KMS-11 (cell line): Measurements from ENCODE around the gene PPFIBP1.

Source experiments
- H2AFZ ChIP-seq: fragments of 200-600 bp; sonication (generic); 2 replicates; pipeline ENCODE4 v1.6.1; 2016; ENCODE audit warnings: antibody characterized with exemption, mixed run types, low read depth
- H3K27ac ChIP-seq: fragments of 200-600 bp; sonication (generic); 2 replicates; pipeline ENCODE4 v1.6.1; 2016; ENCODE audit warnings: mild to moderate bottlenecking, mixed run types
- H3K27me3 ChIP-seq: fragments of 200-600 bp; sonication (generic); 2 replicates; pipeline ENCODE4 v1.6.1; 2017; ENCODE audit warnings: mild to moderate bottlenecking, low read depth, mixed run types, moderate library complexity; ENCODE audit not compliant: insufficient read depth
- H3K36me3 ChIP-seq: fragments of 200-600 bp; sonication (generic); 2 replicates; pipeline ENCODE4 v1.6.1; 2017; ENCODE audit warnings: mild to moderate bottlenecking, mixed run types; ENCODE audit not compliant: insufficient read depth
- H3K4me1 ChIP-seq: fragments of 200-600 bp; sonication (generic); 2 replicates; pipeline ENCODE4 v1.6.1; 2016; ENCODE audit warnings: mild to moderate bottlenecking, low read depth, mixed run types; ENCODE audit not compliant: poor library complexity, severe bottlenecking
- H3K4me2 ChIP-seq: fragments of 200-600 bp; sonication (generic); 2 replicates; pipeline ENCODE4 v1.7.0; 2016; ENCODE audit warnings: mild to moderate bottlenecking, mixed run types
- H3K4me3 ChIP-seq: fragments of 200-600 bp; sonication (generic); IDR thresholded peaks from 2 replicates; pipeline ENCODE4 v1.6.1; 2017; ENCODE audit warnings: low read depth, low read length, mixed read lengths; ENCODE audit not compliant: insufficient read depth
- H3K79me2 ChIP-seq: fragments of 200-600 bp; sonication (generic); 2 replicates; pipeline ENCODE4 v1.6.1; 2016; ENCODE audit warnings: low read depth, mixed run types; ENCODE audit not compliant: insufficient read depth
- H3K9ac ChIP-seq: fragments of 200-600 bp; sonication (generic); 2 replicates; pipeline ENCODE4 v1.6.1; 2016; ENCODE audit warnings: mild to moderate bottlenecking, mixed run types
- H4K20me1 ChIP-seq: fragments of 200-600 bp; sonication (generic); 2 replicates; pipeline ENCODE4 v1.6.1; 2016; ENCODE audit warnings: mild to moderate bottlenecking, mixed run types; ENCODE audit not compliant: insufficient read depth
- TF ChIP-seq, protein P1 (sequence below): fragments of 200-600 bp; sonication (generic); conservative IDR thresholded peaks from 2 replicates; pipeline ENCODE4 v1.6.1; 2017; ENCODE audit warnings: low read depth, mild to moderate bottlenecking, antibody characterized with exemption, low read length, moderate library complexity, mixed read lengths

The PPFIBP1 gene

DNA sequence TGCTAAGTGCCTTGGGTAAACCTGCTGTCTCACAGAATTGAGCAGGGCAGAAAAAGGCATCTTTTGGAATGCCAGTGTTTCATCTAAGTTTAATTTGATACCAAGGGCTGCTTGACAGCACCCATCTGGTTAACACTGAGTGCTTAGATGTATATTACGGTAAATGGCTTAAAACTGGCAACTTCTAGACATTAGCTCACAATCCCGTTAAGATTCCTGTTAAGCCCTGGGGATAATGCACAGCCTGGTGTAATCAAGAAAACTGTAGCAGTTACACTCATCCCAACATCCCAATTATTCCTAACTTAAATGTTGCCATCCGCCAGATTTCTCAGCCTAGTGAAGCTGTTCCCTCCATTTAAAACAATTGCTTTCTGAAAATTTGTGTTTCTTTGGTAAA, 29.9 kb downstream of the PPFIBP1 start:
- TF ChIP-seq, protein P1, sequence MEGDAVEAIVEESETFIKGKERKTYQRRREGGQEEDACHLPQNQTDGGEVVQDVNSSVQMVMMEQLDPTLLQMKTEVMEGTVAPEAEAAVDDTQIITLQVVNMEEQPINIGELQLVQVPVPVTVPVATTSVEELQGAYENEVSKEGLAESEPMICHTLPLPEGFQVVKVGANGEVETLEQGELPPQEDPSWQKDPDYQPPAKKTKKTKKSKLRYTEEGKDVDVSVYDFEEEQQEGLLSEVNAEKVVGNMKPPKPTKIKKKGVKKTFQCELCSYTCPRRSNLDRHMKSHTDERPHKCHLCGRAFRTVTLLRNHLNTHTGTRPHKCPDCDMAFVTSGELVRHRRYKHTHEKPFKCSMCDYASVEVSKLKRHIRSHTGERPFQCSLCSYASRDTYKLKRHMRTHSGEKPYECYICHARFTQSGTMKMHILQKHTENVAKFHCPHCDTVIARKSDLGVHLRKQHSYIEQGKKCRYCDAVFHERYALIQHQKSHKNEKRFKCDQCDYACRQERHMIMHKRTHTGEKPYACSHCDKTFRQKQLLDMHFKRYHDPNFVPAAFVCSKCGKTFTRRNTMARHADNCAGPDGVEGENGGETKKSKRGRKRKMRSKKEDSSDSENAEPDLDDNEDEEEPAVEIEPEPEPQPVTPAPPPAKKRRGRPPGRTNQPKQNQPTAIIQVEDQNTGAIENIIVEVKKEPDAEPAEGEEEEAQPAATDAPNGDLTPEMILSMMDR, result no peak
- no peak overlapping the region for H3K4me3 ChIP-seq
- H3K4me1 ChIP-seq, result peaks cover 41% of the 10 kb centered on the region
- no peak overlapping the region for H3K9ac ChIP-seq
- H3K27me3 ChIP-seq, result no peaks in the 10 kb centered on the region
- no peaks in the 10 kb centered on the region for H3K36me3 ChIP-seq
- no peaks in the 10 kb centered on the region for H3K79me2 ChIP-seq
- no peak overlapping the region for H3K4me2 ChIP-seq
- no peak overlapping the region for H3K27ac ChIP-seq
- no peaks in the 10 kb centered on the region for H4K20me1 ChIP-seq
- no peak overlapping the region for H2AFZ ChIP-seq

DNA sequence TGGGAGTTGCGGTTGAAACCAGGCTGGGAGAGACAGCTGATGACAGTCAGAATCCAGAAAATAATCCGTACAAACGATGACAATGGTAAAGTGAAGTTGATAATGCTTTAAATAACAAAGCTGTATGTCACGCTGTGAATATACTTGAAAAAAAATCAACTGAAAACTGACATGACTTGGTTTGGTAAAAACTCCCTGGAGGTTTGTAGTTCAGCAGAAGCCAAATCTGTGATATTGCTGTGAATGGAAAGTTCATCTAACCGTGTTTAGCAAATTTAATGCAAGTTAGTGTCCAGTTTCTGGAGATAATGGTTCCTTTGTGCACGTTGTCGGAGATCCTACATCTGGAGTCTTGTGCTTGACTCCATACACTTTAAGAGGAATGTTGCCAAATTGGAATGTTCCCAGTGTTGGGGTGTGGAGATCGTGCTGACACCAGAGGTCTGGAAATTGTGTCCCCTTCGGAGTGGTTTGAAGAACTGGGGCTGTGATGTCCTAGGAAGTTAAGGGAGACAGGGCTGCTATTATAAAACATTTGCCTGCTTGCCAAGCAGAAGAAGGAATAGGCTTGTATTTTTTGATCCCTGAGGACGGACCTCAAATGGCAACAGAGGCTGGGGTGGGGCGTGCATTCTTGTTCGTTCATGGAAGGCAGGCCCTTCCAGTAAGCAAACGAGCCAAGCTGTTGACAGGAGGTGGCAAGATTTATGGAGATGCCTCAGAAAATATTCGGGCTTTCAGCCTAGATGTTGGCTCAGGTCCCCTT, 30.6 kb downstream of the PPFIBP1 start:
- no peaks in the 10 kb centered on the region for H3K36me3 ChIP-seq
- 0 out of 2 replicates have a peak overlapping the region, but pooled peaks have one; percentile 37 for H3K4me2 ChIP-seq
- no peaks in the 10 kb centered on the region for H4K20me1 ChIP-seq
- H3K4me3 ChIP-seq, result no peak overlapping the region
- H3K4me1 ChIP-seq, result peaks cover 41% of the 10 kb centered on the region
- H3K9ac ChIP-seq, result no peak overlapping the region
- no peak overlapping the region for H2AFZ ChIP-seq
- H3K27ac ChIP-seq, result no peak overlapping the region
- no peaks in the 10 kb centered on the region for H3K79me2 ChIP-seq
- no peaks in the 10 kb centered on the region for H3K27me3 ChIP-seq
- TF ChIP-seq, protein P1, result no peak

DNA sequence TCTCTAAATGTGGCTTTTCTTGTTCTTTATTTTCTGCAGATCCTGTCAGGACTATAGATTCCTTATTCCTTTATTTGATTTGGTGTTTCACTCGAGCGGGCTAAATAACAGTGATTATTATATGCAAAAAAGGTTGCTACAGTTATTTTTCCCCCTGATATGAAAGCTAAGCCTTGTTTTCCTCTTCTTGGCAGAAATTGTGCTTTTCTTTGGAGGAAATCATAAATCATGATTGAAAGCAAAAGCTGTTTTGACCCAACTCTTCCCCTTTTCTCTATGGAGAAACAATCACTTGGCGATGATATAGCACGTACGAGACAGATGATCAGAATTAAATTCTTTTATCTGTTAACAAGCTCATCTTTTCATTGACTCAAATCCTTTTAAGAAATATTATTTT, 31.4 kb downstream of the PPFIBP1 start:
- no peaks in the 10 kb centered on the region for H3K36me3 ChIP-seq
- H3K4me1 ChIP-seq, result peaks cover 41% of the 10 kb centered on the region
- H3K4me2 ChIP-seq, result peak overlapping the region; percentile 37

DNA sequence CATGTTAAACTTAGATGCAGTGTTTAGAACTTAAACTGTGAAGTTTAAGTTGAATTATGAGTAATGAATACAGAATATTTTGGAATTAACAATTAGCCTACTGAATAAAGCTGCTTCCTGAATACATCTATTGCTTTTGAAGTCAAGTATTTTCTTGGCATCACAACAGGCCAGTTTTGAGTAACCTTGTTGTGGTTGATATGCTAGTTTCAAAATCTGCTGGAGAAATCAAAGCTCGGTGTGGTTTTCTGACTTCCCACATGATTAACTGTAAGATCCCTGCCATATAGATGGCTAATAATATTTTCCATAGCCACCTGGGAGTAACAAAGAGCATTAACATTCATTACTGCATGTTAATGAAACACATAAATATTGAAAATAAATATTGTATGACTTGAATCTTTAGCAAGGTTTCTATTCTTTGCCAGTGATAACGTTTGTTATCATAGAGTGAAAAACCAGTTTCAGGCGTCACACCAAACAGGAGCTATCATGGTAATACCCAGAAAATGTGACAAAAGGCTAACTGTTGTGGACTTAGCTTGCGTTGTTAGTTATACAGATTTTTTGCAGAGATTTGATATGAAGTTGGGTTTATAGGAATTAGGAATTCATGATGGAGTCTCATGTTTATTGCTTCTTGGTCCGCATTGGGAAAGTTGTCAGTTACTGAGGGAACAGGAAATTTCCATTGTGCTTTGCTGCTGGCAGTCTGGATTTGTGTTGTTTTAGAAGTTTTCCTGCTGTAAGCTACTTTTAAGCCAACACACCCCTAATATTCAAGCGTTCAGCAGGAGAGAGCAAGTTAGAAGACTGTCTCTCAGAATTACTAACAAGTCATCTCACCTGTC, 32.1 kb downstream of the PPFIBP1 start:
- H3K9ac ChIP-seq, result no peak overlapping the region
- H3K27ac ChIP-seq, result peak overlapping the region; percentile 24; the same call in 1 of the 2 replicates
- H3K4me3 ChIP-seq, result no peak overlapping the region
- peak overlapping the region; percentile 37 for H3K4me2 ChIP-seq
- TF ChIP-seq, protein P1, result no peak
- H4K20me1 ChIP-seq, result no peaks in the 10 kb centered on the region
- no peaks in the 10 kb centered on the region for H3K79me2 ChIP-seq
- no peaks in the 10 kb centered on the region for H3K27me3 ChIP-seq
- peaks cover 41% of the 10 kb centered on the region for H3K4me1 ChIP-seq
- H3K36me3 ChIP-seq, result no peaks in the 10 kb centered on the region
- H2AFZ ChIP-seq, result no peak overlapping the region

More for the DNA sequence above, 31.4 kb downstream of the PPFIBP1 start:
- Histone ChIP-seq H3K27ac (peak overlapping the region; percentile 24; the same call in 1 of the 2 replicates), H3K79me2 (no peaks in the 10 kb centered on the region), H2AFZ (no peak overlapping the region), H3K9ac (no peak overlapping the region), H3K4me3 (no peak overlapping the region), H3K27me3 (no peaks in the 10 kb centered on the region), H4K20me1 (no peaks in the 10 kb centered on the region)
- TF ChIP-seq, protein P1, result no peak
